Measurements from ENCODE around the gene IQGAP3.

Gene IQGAP3

GRCh38 chr1:156524481-156524869, 47.9 kb downstream of the IQGAP3 start:
- no peak for DNase-seq (ENCODE audit: low spot score)

GRCh38 chr1:156523801-156524480, 48.4 kb downstream of the IQGAP3 start:
- no peak for TF ChIP-seq CTCF (IDR thresholded peaks at IDR 0.05)
- Histone ChIP-seq H3K4me3 (no peak overlapping the region), H3K27ac (no peak overlapping the region)
- no peak for DNase-seq (ENCODE audit: low spot score)

More at GRCh38 chr1:156524481-156524869, 47.9 kb downstream of the IQGAP3 start:
- H3K27ac ChIP-seq = no peak overlapping the region
- no peak for TF ChIP-seq CTCF (IDR thresholded peaks at IDR 0.05)
- H3K4me3 ChIP-seq = no peak overlapping the region

GRCh38 chr1:156522443-156522970, 49.9 kb downstream of the IQGAP3 start:
- Histone ChIP-seq H3K4me3 (no peak overlapping the region), H3K27ac (no peak overlapping the region)
- TF ChIP-seq CTCF (IDR thresholded peaks at IDR 0.05) = no peak
- no peak for DNase-seq (ENCODE audit: low spot score)

- Histone ChIP-seq H3K4me3 (no peak overlapping the region), H3K27ac (no peak overlapping the region)
- no peak for DNase-seq (ENCODE audit: low spot score)
- TF ChIP-seq CTCF (IDR thresholded peaks at IDR 0.05) = no peak
Measured at GRCh38 chr1:156517748-156518147, 54.6 kb downstream of the IQGAP3 start.

GRCh38 chr1:156516821-156517220, 55.5 kb downstream of the IQGAP3 start:
- TF ChIP-seq CTCF (IDR thresholded peaks at IDR 0.05) = no peak
- Histone ChIP-seq H3K4me3 (no peak overlapping the region), H3K27ac (no peak overlapping the region)
- no peak for DNase-seq (ENCODE audit: low spot score)

- TF ChIP-seq CTCF (IDR thresholded peaks at IDR 0.05) = no peak
- H3K4me3 ChIP-seq = no peak overlapping the region
- no peak overlapping the region for H3K27ac ChIP-seq
- no peak for DNase-seq (ENCODE audit: low spot score)
Measured at GRCh38 chr1:156515956-156516355, 56.4 kb downstream of the IQGAP3 start.

GRCh38 chr1:156513185-156513584, 59.2 kb downstream of the IQGAP3 start:
- Histone ChIP-seq H3K4me3 (no peak overlapping the region), H3K27ac (no peak overlapping the region)
- no peak for TF ChIP-seq CTCF (IDR thresholded peaks at IDR 0.05)
- DNase-seq (ENCODE audit: low spot score) = no peak

All from coronary artery (tissue), 2 donors.